Effector memory CD4-positive, alpha-beta T cell (primary cell): ENCODE data around the gene PDLIM7.
A peak's percentile ranks its signal among the peaks of the same experiment; 100 is the strongest.

Source experiments
- DNase-seq, 3 donors: peaks; one replicate each; pipeline ENCODE4 v3.0.0-alpha.2; 2020
- H3K27ac ChIP-seq: 2 replicates; pipeline ENCODE4 v1.7.0; 2013; ENCODE audit warnings: mild to moderate bottlenecking, low read length, moderate library complexity; ENCODE audit not compliant: insufficient read depth, poor library complexity, severe bottlenecking
- H3K27me3 ChIP-seq: replicated peaks from 2 replicates; pipeline ENCODE4 v1.7.0; 2013; ENCODE audit warnings: mild to moderate bottlenecking, low read length; ENCODE audit not compliant: insufficient read depth, control insufficient read depth, poor library complexity, severe bottlenecking
- H3K36me3 ChIP-seq: 2 replicates; pipeline ENCODE4 v1.7.0; 2013; ENCODE audit warnings: mild to moderate bottlenecking, low read length, moderate library complexity; ENCODE audit not compliant: control insufficient read depth, insufficient read depth
- H3K4me1 ChIP-seq: 2 replicates; pipeline ENCODE4 v1.7.0; 2013; ENCODE audit warnings: low read length, mild to moderate bottlenecking; ENCODE audit not compliant: control insufficient read depth, insufficient read depth, poor library complexity, severe bottlenecking
- H3K4me3 ChIP-seq: 2 replicates; pipeline ENCODE4 v1.7.0; 2013; ENCODE audit warnings: low read length, low read depth, mild to moderate bottlenecking; ENCODE audit not compliant: insufficient read depth, poor library complexity, severe bottlenecking
- H3K9me3 ChIP-seq: 2 replicates; pipeline ENCODE4 v1.7.0; 2013; ENCODE audit warnings: mild to moderate bottlenecking, low read length, moderate library complexity; ENCODE audit not compliant: control insufficient read depth

The PDLIM7 gene

DNA sequence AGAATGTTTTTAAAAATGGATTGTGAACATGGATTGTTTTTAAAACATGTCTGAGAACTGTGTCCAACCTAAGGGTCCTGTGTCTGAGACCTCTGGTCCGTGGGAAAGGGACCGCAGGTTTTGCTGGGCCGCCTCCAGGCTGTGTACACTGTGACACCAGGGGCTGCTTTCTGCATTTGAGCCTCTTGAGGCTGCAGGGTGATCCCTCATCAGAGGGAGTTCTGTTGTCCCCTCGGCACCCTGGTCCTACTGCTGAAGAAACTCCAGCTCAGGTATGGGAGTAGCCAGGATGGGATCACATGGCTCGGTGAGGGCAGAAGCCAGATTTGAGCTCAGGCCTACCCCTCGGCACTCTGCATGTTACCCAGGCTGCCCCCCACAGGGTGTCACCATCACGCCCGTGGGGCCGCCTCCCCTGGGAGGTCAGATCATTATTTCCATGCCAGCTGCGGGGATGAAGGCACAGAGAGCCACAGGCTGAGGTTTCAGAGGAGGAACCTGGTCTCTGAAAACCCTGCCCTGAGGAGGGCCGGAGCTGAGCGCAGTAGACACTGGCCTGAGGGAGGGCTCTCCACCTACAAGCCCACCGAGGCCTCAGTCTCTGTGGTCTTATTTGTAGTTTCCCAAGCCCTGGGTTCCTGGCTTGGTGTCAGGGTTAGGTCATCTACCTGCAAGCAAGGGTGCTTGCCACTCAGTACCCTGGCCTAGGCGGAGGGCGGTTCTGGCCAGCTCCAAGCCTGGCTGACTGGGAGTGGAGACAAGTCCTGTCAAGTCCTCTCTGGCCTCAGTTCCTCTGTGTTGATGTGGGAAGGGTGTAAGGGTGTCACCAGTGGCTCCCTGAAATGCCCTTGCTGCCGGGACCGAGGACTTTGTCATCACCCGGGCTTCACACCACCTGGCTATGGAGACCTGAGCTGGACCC is 48.0 kb downstream of the PDLIM7 start:
- no peak overlapping the region for H3K4me3 ChIP-seq
- no peaks in the 10 kb centered on the region for H3K36me3 ChIP-seq
- H3K27ac ChIP-seq = no peak overlapping the region
- H3K4me1 ChIP-seq = peaks cover 40% of the 10 kb centered on the region
- no peak for DNase-seq
- no peaks in the 10 kb centered on the region for H3K9me3 ChIP-seq
- H3K27me3 ChIP-seq = no peaks in the 10 kb centered on the region

DNA sequence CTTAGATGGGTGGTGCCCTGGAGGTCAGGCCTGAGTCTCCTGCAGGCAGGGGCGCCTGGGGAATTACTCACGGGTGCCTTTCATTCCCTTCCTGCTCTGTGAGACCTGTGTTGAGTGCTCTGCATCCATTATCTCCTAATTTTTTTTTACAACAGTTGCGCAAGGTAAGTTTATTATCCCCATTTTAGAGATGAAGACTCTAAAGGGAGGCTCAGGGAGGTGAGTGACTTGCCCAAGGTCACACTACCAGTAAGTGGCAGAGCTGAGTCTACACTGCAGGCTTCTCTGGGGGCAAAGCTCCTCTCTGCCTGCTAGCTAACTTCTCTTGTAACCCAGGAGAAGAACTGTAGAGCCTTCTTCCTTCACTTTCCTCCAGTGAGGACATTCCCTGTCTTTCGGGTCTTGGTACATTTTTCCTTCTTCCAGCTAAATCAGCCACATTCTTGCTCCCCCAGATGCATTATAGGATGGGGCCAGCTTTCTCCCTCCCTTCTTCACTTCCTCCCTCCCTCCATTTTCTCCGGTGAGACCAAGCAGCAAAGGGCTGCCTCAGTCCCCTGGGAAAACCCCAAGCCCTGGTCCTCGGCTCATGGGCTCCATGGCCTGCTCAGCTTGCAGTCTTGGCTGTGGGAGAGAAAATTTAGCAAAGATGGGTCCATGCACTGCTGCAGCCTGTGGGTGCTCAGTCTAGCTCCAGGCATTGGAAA is 49.0 kb downstream of the PDLIM7 start:
- DNase-seq = no peak
- no peaks in the 10 kb centered on the region for H3K27me3 ChIP-seq
- peaks cover 4% of the 10 kb centered on the region for H3K36me3 ChIP-seq
- no peak overlapping the region for H3K4me3 ChIP-seq
- H3K9me3 ChIP-seq = no peaks in the 10 kb centered on the region
- peak overlapping the region; percentile 93 for H3K27ac ChIP-seq
- peaks cover 41% of the 10 kb centered on the region for H3K4me1 ChIP-seq

DNA sequence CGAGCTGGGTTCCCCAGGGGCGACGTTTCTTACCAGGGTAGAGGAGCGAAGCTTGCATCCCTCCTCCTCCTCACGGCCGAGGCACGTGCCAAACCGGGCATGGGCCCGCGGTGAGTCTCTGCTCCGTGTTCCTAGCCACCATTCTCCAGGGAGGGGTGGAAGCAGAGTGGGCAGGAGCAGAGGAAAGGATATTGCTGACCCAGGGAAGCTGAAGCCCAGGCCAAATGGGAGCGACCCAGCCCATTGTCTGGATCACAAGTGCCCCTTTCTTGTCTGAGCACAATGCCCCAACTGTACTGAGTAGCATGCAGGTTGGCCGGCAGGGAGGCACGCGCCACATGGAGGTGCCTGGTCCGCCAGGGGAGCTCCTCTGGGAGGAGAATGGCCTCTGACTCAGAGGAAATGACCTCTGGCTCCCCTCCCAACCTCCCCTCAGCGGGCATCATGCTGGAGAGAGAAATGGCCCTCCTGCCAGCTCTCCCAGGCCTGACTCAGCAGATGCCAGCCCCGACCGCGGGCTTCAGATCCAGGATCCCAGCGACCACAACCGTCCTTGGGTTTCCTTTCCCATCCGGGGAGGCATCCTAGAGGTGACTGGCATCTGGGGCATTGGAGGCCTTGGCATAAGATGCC is 49.7 kb downstream of the PDLIM7 start:
- Histone ChIP-seq H3K4me1 (peaks cover 41% of the 10 kb centered on the region), H3K27ac (peak overlapping the region; percentile 93), H3K9me3 (no peaks in the 10 kb centered on the region), H3K36me3 (peaks cover 9% of the 10 kb centered on the region), H3K4me3 (peak overlapping the region; percentile 18), H3K27me3 (no peaks in the 10 kb centered on the region)
- no peak for DNase-seq

DNA sequence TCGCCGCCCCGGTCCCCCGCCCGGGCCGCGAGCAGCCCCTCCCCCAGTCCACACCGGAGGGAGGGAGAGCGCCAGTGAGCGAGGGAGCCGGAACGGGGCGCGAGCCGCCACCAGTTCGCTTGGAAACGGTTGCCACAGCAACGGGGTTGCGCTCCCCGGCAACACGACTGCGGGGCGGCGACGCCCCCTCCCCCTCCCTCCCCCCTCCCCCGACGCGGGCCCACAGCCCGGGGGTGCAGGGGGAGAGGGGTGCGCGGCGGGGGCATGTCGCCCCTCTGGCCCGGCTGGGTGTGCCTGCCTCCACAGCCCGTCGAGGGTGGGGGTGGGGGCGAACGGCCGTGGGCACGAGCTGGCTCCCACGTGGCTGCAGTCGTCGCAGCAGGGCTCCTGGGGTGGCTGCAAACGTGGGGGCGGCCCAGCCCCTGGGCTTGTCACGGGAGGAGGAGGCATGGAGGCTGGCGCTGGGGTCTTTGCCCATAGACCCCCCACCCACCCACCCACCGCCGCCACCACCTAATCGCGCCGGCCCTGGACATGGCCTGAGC is 50.3 kb downstream of the PDLIM7 start:
- peak; percentile 70 to 75 (median 70) for DNase-seq
- no peaks in the 10 kb centered on the region for H3K9me3 ChIP-seq
- H3K36me3 ChIP-seq = peaks cover 15% of the 10 kb centered on the region
- peak overlapping the region; percentile 53 for H3K4me3 ChIP-seq
- H3K27ac ChIP-seq = peak overlapping the region; percentile 93
- H3K27me3 ChIP-seq = no peaks in the 10 kb centered on the region
- H3K4me1 ChIP-seq = peaks cover 41% of the 10 kb centered on the region

DNA sequence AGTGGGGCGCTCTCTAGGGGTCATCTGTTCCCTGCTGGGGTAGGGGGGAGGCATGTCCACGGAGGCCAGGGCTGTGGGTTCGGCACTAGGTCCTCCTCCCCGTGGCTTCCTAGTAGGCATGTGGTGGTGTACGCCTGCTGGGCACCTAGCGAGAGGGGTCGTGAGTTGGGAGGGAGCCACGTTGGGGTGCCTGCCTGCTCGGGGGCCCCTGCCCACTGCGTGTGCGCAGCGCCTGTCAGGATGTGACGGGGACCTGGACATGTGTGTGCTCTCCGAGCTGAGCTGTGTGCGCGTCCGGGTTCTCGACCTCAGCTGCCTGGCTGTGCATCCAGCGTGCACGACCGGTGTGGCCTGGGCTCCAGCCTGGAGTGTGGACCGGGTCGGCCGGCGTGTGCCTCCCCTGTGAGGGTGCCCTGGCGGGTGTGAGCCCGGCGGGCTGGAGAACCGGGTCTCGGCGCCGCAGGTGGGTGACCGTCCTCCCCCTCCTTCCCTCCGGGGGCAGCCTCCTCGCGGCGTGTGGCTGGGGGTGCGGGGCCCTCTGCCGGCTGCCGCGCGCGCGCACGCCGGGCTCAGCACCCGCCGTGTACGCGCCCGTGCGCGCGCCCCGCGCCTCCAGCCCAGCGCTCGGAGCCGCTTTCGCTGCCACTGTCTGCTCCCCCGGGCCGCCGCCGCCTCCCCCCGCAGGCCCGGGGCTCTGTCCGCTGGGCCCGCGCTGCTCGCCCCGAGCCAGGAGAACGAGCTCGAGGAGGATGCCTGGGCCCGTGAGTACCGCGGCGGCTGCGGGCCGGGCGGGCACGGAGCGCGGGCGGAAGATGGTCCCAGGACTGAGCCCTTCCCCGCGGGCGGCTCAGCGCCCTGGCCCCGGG is 51.0 kb downstream of the PDLIM7 start, which contains the start of gene PRR7:
Gene PRR7, plus strand, starts transcription at position 615 of the 866 bp plus-strand sequence. CDS start 8,254 bp downstream, outside the sequence.
- Histone ChIP-seq H3K4me3 (peak within 1 kb of the TSS; percentile 53), H3K9me3 (no peaks in the 10 kb centered on the region), H3K4me1 (peaks cover 43% of the 10 kb centered on the region), H3K27ac (peak within 1 kb of the TSS; percentile 93), H3K36me3 (peaks cover 22% of the 10 kb centered on the region), H3K27me3 (no peaks in the 10 kb centered on the region)
- peak; percentile 51 to 56 (median 55) for DNase-seq

DNA sequence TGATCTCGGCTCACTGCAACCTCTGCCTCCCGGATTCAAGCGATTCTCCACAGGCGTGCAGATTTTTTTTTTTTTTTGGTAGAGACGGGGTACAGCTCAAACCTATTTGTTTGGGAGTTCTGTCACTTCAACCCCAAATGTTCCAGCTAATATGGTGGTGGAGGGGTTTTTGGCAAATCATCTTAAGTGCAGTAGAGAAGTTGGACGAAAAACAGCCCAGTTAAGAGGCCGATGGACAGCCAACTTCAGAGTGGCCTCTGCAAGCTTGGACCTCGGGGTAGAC is 51.5 kb downstream of the PDLIM7 start:
- H3K4me3 ChIP-seq = peak overlapping the region; percentile 53
- H3K36me3 ChIP-seq = peaks cover 28% of the 10 kb centered on the region
- H3K27ac ChIP-seq = peak overlapping the region; percentile 93
- no peak for DNase-seq
- H3K27me3 ChIP-seq = no peaks in the 10 kb centered on the region
- H3K4me1 ChIP-seq = peaks cover 49% of the 10 kb centered on the region
- no peaks in the 10 kb centered on the region for H3K9me3 ChIP-seq

DNA sequence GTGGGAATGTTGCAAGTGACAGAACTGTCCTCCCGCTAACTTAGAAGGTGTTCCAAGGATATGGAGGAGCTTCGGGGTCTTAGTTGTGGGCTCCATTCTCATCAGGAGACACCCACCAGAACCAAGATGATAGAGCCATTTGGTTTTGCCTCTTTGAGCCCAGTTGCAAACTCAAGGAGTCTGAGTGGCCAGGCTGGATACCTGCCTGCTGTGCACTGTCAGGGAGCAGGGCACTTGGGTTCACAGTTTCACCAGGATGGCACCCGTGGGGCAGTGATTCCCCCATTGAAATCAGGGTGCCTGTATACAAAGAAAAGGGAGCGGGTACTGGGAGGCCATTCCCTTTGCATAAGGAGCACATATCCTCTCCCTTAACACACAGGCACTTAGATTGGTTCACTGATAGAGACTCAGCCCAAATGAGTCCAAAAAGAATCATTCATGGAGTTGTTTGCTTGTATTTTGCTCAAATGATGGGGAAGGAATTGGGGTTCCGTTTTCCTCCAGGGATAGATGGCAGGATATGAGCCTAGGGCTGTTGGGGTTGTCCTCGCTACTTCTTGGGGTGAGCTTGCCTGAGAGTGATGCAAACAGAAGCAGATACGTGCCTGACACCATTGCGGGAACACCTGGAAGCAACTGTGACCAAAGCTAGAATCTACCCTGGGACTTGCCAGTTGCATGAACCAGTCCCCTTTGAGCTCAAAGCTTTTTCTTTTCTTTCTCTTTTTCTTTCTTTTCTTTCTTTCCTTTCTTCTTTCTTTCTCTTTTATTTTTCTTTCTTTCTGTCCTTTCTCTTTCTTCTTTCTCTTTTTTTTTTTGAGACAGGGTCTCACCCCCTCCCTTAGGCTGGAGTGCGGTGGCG is 52.1 kb downstream of the PDLIM7 start:
- H3K4me1 ChIP-seq = peaks cover 54% of the 10 kb centered on the region
- peaks cover 32% of the 10 kb centered on the region for H3K36me3 ChIP-seq
- no peaks in the 10 kb centered on the region for H3K9me3 ChIP-seq
- H3K27ac ChIP-seq = peak overlapping the region; percentile 93
- peak in 1 of 3 donors; percentile 44 for DNase-seq
- H3K4me3 ChIP-seq = peak overlapping the region; percentile 53
- H3K27me3 ChIP-seq = no peaks in the 10 kb centered on the region

DNA sequence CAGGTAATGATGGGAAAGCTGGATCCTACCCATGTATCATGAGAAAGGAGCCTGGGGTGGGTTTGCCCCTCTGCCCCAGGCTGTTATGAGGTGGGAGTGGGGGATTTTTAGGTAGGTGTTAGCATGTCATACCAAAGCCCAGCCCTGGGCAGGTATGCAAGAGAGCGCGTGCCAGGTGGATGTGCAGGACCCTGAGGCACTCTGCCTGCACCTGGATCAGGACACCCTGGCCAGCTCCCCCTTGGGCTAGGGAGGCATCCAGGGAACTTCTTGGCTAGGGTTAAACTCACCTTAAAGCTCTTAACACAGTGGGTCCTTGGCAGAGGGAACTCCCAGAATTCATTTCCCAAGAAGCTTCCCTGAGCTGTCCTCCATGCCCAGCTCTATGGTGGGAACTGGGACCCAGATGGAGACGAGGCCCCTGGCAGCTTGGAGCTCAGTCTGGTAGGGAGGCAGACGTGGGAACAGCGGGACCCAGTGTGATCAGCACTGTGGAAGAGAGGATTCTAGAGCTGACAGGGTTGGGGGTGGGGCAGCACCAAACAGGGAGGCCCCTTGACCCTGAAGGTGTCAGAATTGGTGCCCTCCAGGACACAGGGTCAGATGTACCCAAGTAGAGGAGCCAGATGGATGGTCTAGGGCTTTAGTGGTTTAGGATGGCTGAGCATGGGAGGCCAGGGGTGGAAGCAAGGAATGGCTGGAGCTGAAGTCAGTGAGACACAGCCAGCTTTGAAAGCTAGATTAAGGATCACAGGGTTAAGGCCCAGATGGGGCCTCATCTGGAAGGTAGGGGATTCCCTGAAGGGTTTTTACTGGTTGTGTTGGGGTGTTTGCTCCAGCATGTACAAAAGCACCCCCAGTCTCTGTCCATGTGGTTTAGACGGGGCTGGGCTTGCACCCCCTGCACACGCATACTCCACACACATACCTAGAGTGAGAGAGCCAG is 53.0 kb downstream of the PDLIM7 start:
- peaks cover 62% of the 10 kb centered on the region for H3K4me1 ChIP-seq
- peaks cover 37% of the 10 kb centered on the region for H3K36me3 ChIP-seq
- H3K27me3 ChIP-seq = no peaks in the 10 kb centered on the region
- no peak for DNase-seq
- no peaks in the 10 kb centered on the region for H3K9me3 ChIP-seq
- no peak overlapping the region for H3K4me3 ChIP-seq
- peak overlapping the region; percentile 93 for H3K27ac ChIP-seq
